HepG2 (cell line): ENCODE data around the gene SRSF2. TPM values are rescaled to one million over a fixed set of nuclear protein-coding genes. Genes with fewer than 3 reads are reported as not detected.

Source experiments
- ASH2L ChIP-seq: fragments of 300-600, 200-600 bp; sonication (generic); IDR thresholded peaks from 2 replicates; pipeline ENCODE4 v1.7.0; 2017; ENCODE audit warnings: low read depth, mild to moderate bottlenecking, moderate library complexity, mixed read lengths, low read length; ENCODE audit not compliant: insufficient read length
- CREM ChIP-seq, 2 experiments: sonication (generic) in 1 of 2; formaldehyde crosslinking in 1 of 2; IDR thresholded peaks; 2 replicates each; pipeline versions ENCODE4 v1.4.0 to v1.6.1; 2016 to 2020; ENCODE audit warnings: antibody characterized with exemption in 1 of 2, mild to moderate bottlenecking in 1 of 2, missing genetic modification reagents in 1 of 2
- ETV5 ChIP-seq: IDR thresholded peaks from 2 replicates; pipeline ENCODE4 v1.6.1; 2018; ENCODE audit warnings: missing biosample characterization, missing genetic modification reagents, inconsistent platforms, borderline replicate concordance
- FOXA1 ChIP-seq, 2 experiments: fragments of 450-650 bp in 1 of 2; sonication (generic) in 1 of 2; formaldehyde crosslinking in 1 of 2; IDR thresholded peaks; 2 replicates each; pipeline versions ENCODE4 v1.4.0 to v1.6.1; 2016 to 2020; ENCODE audit warnings: missing genetic modification reagents in 1 of 2
- GATA4 ChIP-seq: sonication (generic); IDR thresholded peaks from 2 replicates; pipeline ENCODE4 v1.6.1; 2016; ENCODE audit warnings: antibody characterized with exemption, low read depth, borderline replicate concordance
- HDAC1 ChIP-seq: sonication (generic); formaldehyde crosslinking; IDR thresholded peaks from 2 replicates; pipeline ENCODE4 v1.5.1; 2020; ENCODE audit warnings: mild to moderate bottlenecking, missing genetic modification reagents
- HOXD1 ChIP-seq: sonication (generic); formaldehyde crosslinking; IDR thresholded peaks from 2 replicates; pipeline ENCODE4 v1.5.0; 2020; ENCODE audit warnings: missing genetic modification reagents
- KDM4B ChIP-seq: sonication (generic); formaldehyde crosslinking; IDR thresholded peaks from 2 replicates; pipeline ENCODE4 v1.4.0; 2020; ENCODE audit warnings: missing genetic modification reagents
- NFYB ChIP-seq: sonication (generic); formaldehyde crosslinking; IDR thresholded peaks from 2 replicates; pipeline ENCODE4 v1.4.0; 2020; ENCODE audit warnings: missing genetic modification reagents
- PBX3 ChIP-seq: sonication (generic); formaldehyde crosslinking; IDR thresholded peaks from 2 replicates; pipeline ENCODE4 v1.8.1; 2023; ENCODE audit warnings: missing genetic modification reagents, inconsistent platforms, borderline replicate concordance
- PHB2 ChIP-seq: fragments of 450-650 bp; IDR thresholded peaks from 2 replicates; pipeline ENCODE4 v1.6.1; 2018; ENCODE audit not compliant: partially characterized antibody
- RXRA ChIP-seq: sonication (generic); formaldehyde crosslinking; IDR thresholded peaks from 2 replicates; pipeline ENCODE4 v1.5.1; 2020; ENCODE audit warnings: missing genetic modification reagents
- STAG1 ChIP-seq: sonication (generic); formaldehyde crosslinking; IDR thresholded peaks from 2 replicates; pipeline ENCODE4 v1.4.0; 2020; ENCODE audit warnings: missing genetic modification reagents
- TOE1 ChIP-seq: sonication (generic); formaldehyde crosslinking; IDR thresholded peaks from 2 replicates; pipeline ENCODE4 v1.4.0; 2020; ENCODE audit warnings: mild to moderate bottlenecking, missing genetic modification reagents
- TP53 ChIP-seq: sonication (generic); formaldehyde crosslinking; conservative IDR thresholded peaks from 2 replicates; pipeline ENCODE4 v1.4.0; 2020; ENCODE audit warnings: missing genetic modification reagents
- USF2 ChIP-seq, 2 experiments: sonication (generic) in 1 of 2; formaldehyde crosslinking in 1 of 2; IDR thresholded peaks; 2 replicates each; pipeline versions ENCODE4 v1.5.1 to v1.6.1; 2011 to 2020; ENCODE audit warnings: borderline replicate concordance in 1 of 2, low read depth in 1 of 2, low read length in 1 of 2, mild to moderate bottlenecking in 1 of 2, missing genetic modification reagents in 1 of 2, moderate library complexity in 1 of 2
- XBP1 ChIP-seq: sonication (generic); formaldehyde crosslinking; IDR thresholded peaks from 2 replicates; pipeline ENCODE4 v1.5.0; 2020; ENCODE audit warnings: missing genetic modification reagents
- ZBTB26 ChIP-seq: IDR thresholded peaks from 2 replicates; pipeline ENCODE4 v1.6.1; 2016; ENCODE audit warnings: missing compliant biosample characterization, missing genetic modification reagents, borderline replicate concordance
- ZNF24 ChIP-seq: fragments of 450-650 bp; IDR thresholded peaks from 2 replicates; pipeline ENCODE4 v1.6.1; 2017; ENCODE audit warnings: antibody characterized with exemption, mild to moderate bottlenecking
- ZNF34 ChIP-seq: sonication (generic); formaldehyde crosslinking; IDR thresholded peaks from 2 replicates; pipeline ENCODE4 v1.4.0; 2020; ENCODE audit warnings: mild to moderate bottlenecking, missing genetic modification reagents, borderline replicate concordance
- ZNF383 ChIP-seq: sonication (generic); formaldehyde crosslinking; IDR thresholded peaks from 2 replicates; pipeline ENCODE4 v1.4.0; 2020; ENCODE audit warnings: missing genetic modification reagents, mild to moderate bottlenecking, borderline replicate concordance
- ZNF441 ChIP-seq: sonication (generic); formaldehyde crosslinking; IDR thresholded peaks from 2 replicates; pipeline ENCODE4 v1.7.0; 2021; ENCODE audit warnings: missing genetic modification reagents, borderline replicate concordance
- ZNF605 ChIP-seq: sonication (generic); formaldehyde crosslinking; IDR thresholded peaks from 2 replicates; pipeline ENCODE4 v1.8.0; 2022; ENCODE audit warnings: mild to moderate bottlenecking, missing genetic modification reagents
- ZSCAN29 ChIP-seq: sonication (generic); formaldehyde crosslinking; conservative IDR thresholded peaks from 2 replicates; pipeline ENCODE4 v1.4.0; 2020; ENCODE audit warnings: mild to moderate bottlenecking, missing genetic modification reagents
- polyA plus RNA-seq, 8 experiments: library from polyadenylated mRNA; depleted of rRNA in 3 of 8; stranded (reverse) in 7 of 8; unstranded in 1 of 8; fragments of >200 nt; fragmentation: Illumina TruSeq in 4 of 8; extraction: Trizol in 4 of 8; gene quantifications; 2 replicates each; pipeline versions ENCODE4 v1.2.1 to v1.2.3, GENCODE V29; 2011 to 2016; ENCODE audit warnings: low read depth in 4 of 8, missing spikeins in 1 of 8, mixed read lengths in 1 of 8; ENCODE audit not compliant: insufficient read depth in 1 of 8
- total RNA-seq, 5 experiments: library from RNA; depleted of rRNA; stranded (reverse); fragments of >200 nt; fragmentation: Illumina TruSeq; extraction: Trizol; gene quantifications; 2 replicates each; pipeline ENCODE4 v1.2.3, GENCODE V29; 2016; ENCODE audit warnings: low read depth in 1 of 5

Gene SRSF2
- total and polyA plus RNA-seq, 2 of the 13 experiments (the other 11 are each of a cell fraction or from before 2014, with no cell fraction given): 306 to 319 TPM

GRCh38 chr17:76691379-76692191 lies 45.5 kb downstream of the SRSF2 start (continued):
- no peak for TF ChIP-seq TP53
- TF ChIP-seq ZNF605 (CRISPR knock-in tag): peak; percentile 66; the same call in 1 of the 2 replicates
- TF ChIP-seq ZNF383 (CRISPR knock-in tag): no peak
- TF ChIP-seq USF2 (IDR thresholded peaks at IDR 0.05; ENCODE audit: low read depth, low read length): no peak
- TF ChIP-seq USF2 (CRISPR knock-in tag; IDR thresholded peaks at IDR 0.05; ENCODE audit: borderline replicate concordance): peak; percentile 47; the same call in 1 of the 2 replicates
- 0 out of 2 replicates have a peak, but pooled peaks have one; percentile 10 for TF ChIP-seq KDM4B (CRISPR knock-in tag)
- no peak for TF ChIP-seq ZNF34 (CRISPR knock-in tag)
- peak; percentile 88 for TF ChIP-seq HDAC1 (CRISPR knock-in tag)
- TF ChIP-seq CREM (IDR thresholded peaks at IDR 0.05): peak; percentile 54; the same call in 1 of the 2 replicates
- no peak for TF ChIP-seq CREM (CRISPR knock-in tag; IDR thresholded peaks at IDR 0.05)
- no peak for TF ChIP-seq FOXA1 (IDR thresholded peaks at IDR 0.05)
- TF ChIP-seq FOXA1 (CRISPR knock-in tag; IDR thresholded peaks at IDR 0.05): peak; percentile 55; the same call in 1 of the 2 replicates
- 0 out of 2 replicates have a peak, but pooled peaks have one; percentile 10 for TF ChIP-seq NFYB (CRISPR knock-in tag)
- TF ChIP-seq TOE1 (CRISPR knock-in tag): 0 out of 2 replicates have a peak, but pooled peaks have one; percentile 25
- TF ChIP-seq ASH2L: peak; percentile 45
- TF ChIP-seq ZNF441 (CRISPR knock-in tag): 0 out of 2 replicates have a peak, but pooled peaks have one; percentile 37
- no peak for TF ChIP-seq GATA4
- TF ChIP-seq ZSCAN29: peak; percentile 81
- 0 out of 2 replicates have a peak, but pooled peaks have one; percentile 22 for TF ChIP-seq ZNF24
- TF ChIP-seq PHB2: no peak
- peak; percentile 96 for TF ChIP-seq ETV5 (CRISPR knock-in tag)
- TF ChIP-seq ZBTB26: peak; percentile 50; the same call in 1 of the 2 replicates
- TF ChIP-seq XBP1 (CRISPR knock-in tag): no peak
- TF ChIP-seq PBX3 (CRISPR knock-in tag): no peak
- TF ChIP-seq STAG1: no peak
- TF ChIP-seq HOXD1 (CRISPR knock-in tag): peak; percentile 93; the same call in 1 of the 2 replicates
- TF ChIP-seq RXRA: peak; percentile 88
